Heart right ventricle (tissue), 16 donors: Measurements from ENCODE around the gene POU6F2. TPM values are rescaled to one million over a fixed set of nuclear protein-coding genes. Genes with fewer than 3 reads are reported as not detected.

Source experiments
- ATAC-seq, 8 donors: fragments of 200-7000 bp; cut with Tn5 transposase; one replicate each; pipeline ENCODE4 v1.9.1; 2020; ENCODE audit warnings: mild to moderate bottlenecking in 8 of 8, moderate library complexity in 8 of 8, moderate number of reproducible peaks in 1 of 8
- DNase-seq, 2 donors: peaks; one replicate each; pipeline ENCODE4 v3.0.0-alpha.2; 2020
- H3K27ac ChIP-seq, 10 donors: fragments of 200-600 bp; sonication (generic) in 2 of 10; one replicate each; pipeline versions ENCODE4 v1.5.0 to v1.8.0; 2020 to 2022; ENCODE audit warnings: mild to moderate bottlenecking in 3 of 10
- H3K27me3 ChIP-seq, 7 donors: fragments of 200-600 bp; one replicate each; pipeline ENCODE4 v1.8.0; 2021 to 2022; ENCODE audit warnings: mild to moderate bottlenecking in 2 of 7
- H3K36me3 ChIP-seq, 9 donors: fragments of 200-600 bp; sonication (generic) in 1 of 9; one replicate each; pipeline versions ENCODE4 v1.5.0 to v1.8.0; 2020 to 2022; ENCODE audit warnings: mild to moderate bottlenecking in 2 of 9
- H3K4me1 ChIP-seq, 9 donors: fragments of 200-600 bp; sonication (generic) in 1 of 9; one replicate each; pipeline versions ENCODE4 v1.5.0 to v1.8.0; 2020 to 2022; ENCODE audit warnings: mild to moderate bottlenecking in 4 of 9
- H3K4me3 ChIP-seq, 10 donors: fragments of 200-600 bp; sonication (generic) in 2 of 10; one replicate each; pipeline versions ENCODE4 v1.5.0 to v1.8.0; 2020 to 2022; ENCODE audit warnings: mild to moderate bottlenecking in 7 of 10, moderate library complexity in 2 of 10
- H3K9me3 ChIP-seq, 11 donors: fragments of 200-600 bp in 10 of 11; sonication (generic) in 2 of 11; one replicate each; pipeline versions ENCODE4 v1.5.0 to v1.8.0; 2013 to 2022; ENCODE audit warnings: mild to moderate bottlenecking in 2 of 11, control low read depth in 1 of 11, moderate library complexity in 1 of 11
- CTCF ChIP-seq, 9 donors: fragments of 200-600 bp; sonication (generic) in 2 of 9; IDR thresholded peaks; one replicate each; pipeline versions ENCODE4 v1.5.0 to v1.8.0; 2021 to 2022; ENCODE audit warnings: antibody characterized with exemption in 9 of 9, mild to moderate bottlenecking in 5 of 9, moderate library complexity in 1 of 9
- WGBS, 2 donors: extraction: QIAGEN DNeasy Blood & Tissue Kit; methylation state at CpG; one replicate each; pipeline ENCODE4 v1.1.7; 2013; ENCODE audit warnings: inconsistent platforms in 1 of 2; 5-methylcytosine and 5-hydroxymethylcytosine counted together
- intact Hi-C, 10 donors: fragments of 100-400 bp; cut with DNase I; formaldehyde crosslinking; loops; one replicate each; pipeline versions ENCODE4 v1.11.1 to v1.14.2; 2022
- polyA plus RNA-seq, 2 donors: library from polyadenylated mRNA; stranded (reverse); fragments of 200-250 nt; gene quantifications; one replicate each; pipeline ENCODE4 v1.2.3, GENCODE V29; 2013
- total RNA-seq, 10 donors: library from RNA; stranded (reverse); fragmentation: NEBNext Ultra II Directional in 3 of 10; extraction: Animal tissue kit (Norgen Biotek cat#: 25700) in 3 of 10; gene quantifications; one replicate each; pipeline versions ENCODE4 v1.2.1 to v1.2.4, GENCODE V29; 2021 to 2023
- donor health status: Arrhythmogenic right ventricular cardiomyopathy.
- donor health status: ischemic (EF 13 %, LVEDD 7.1; RV severe dilation, severe dysfunction).
- donor health status: healthy with polysubstance abuse.
- donor health status: DM: no; HTN: yes; CAD: no.
- donor health status: DM: no; HTN: no; CAD: no.
- donor health status: ischemic (EF 25% LVEDD 6.9; RV normal size, moderate dysfunction).
- donor health status: ischemic (EF 25% LVEDD 5.7; RV mildly dilated, moderate dysfunction).
- donor health status: healthy.
- donor health status: DM: yes; HTN: yes; CAD: no.
- donor health status: Ischemic cardiomyopathy.
- donor health status: ischemic (EF 35%, LVEDD 5.7; RV mildly dilated, moderate dysfunction).
- donor health status: nonischemic (EF 11% LVEDD 7.7; RV severe dilation, severe dysfunction).
- donor health status: DM: yes; HTN: yes; CAD: no.
- donor health status: PGD.
- donor health status: ischemic (EF 29% LVEDD 5.4; RV normal size, mild dysfunction).
- donor health status: nonischemic (EF 23%, LVEDD 6.1; RV moderate dilation, normal function).

The POU6F2 gene
- total and polyA plus RNA-seq, 12 donors, result under 0.01 to 0.83 (median 0.34) TPM

- H3K27me3 ChIP-seq, result peaks cover 0 to 9% (median 0%) of the 10 kb centered on the region in 7 donors
- 93 to 98% methylated on average over 1 of the region's 1 CpG for WGBS, 2 donors
- H3K9me3 ChIP-seq, result no peaks in the 10 kb centered on the region
- no peaks in the 10 kb centered on the region for H3K4me1 ChIP-seq
- TF ChIP-seq CTCF (IDR thresholded peaks at IDR 0.05), result no peak
- H3K27ac ChIP-seq, result no peak overlapping the region
- intact Hi-C loops, result no loop called here
- DNase-seq (no peak), ATAC-seq (no peak)
- no peaks in the 10 kb centered on the region for H3K36me3 ChIP-seq
- H3K4me3 ChIP-seq, result no peak overlapping the region
Observed at GRCh38 chr7:39404907-39405306, 427.2 kb downstream of the POU6F2 start.

- no peaks in the 10 kb centered on the region for H3K9me3 ChIP-seq
- no peak for TF ChIP-seq CTCF (IDR thresholded peaks at IDR 0.05)
- peaks cover 0 to 13% (median 0%) of the 10 kb centered on the region in 7 donors for H3K27me3 ChIP-seq
- intact Hi-C loops, result no loop called here
- H3K27ac ChIP-seq, result no peak overlapping the region
- 84 to 89% methylated on average over 3 of the region's 3 CpGs for WGBS, 2 donors
- ATAC-seq, result no peak
- H3K36me3 ChIP-seq, result no peaks in the 10 kb centered on the region
- no peak overlapping the region for H3K4me3 ChIP-seq
- H3K4me1 ChIP-seq, result no peaks in the 10 kb centered on the region
- DNase-seq, result no peak
Observed at GRCh38 chr7:39405581-39405980, 427.9 kb downstream of the POU6F2 start.

GRCh38 chr7:39406467-39406866, 428.8 kb downstream of the POU6F2 start:
- Histone ChIP-seq H3K27ac (no peak overlapping the region), H3K36me3 (no peaks in the 10 kb centered on the region), H3K4me1 (no peaks in the 10 kb centered on the region), H3K4me3 (no peak overlapping the region), H3K27me3 (peaks cover 0 to 13% (median 0%) of the 10 kb centered on the region in 7 donors), H3K9me3 (no peaks in the 10 kb centered on the region)
- 81 to 92% methylated on average over 10 of the region's 10 CpGs for WGBS, 2 donors
- DNase-seq (no peak), ATAC-seq (no peak)
- intact Hi-C loops, result no loop called here
- TF ChIP-seq CTCF (IDR thresholded peaks at IDR 0.05), result no peak

- Histone ChIP-seq H3K9me3 (no peaks in the 10 kb centered on the region), H3K4me1 (no peaks in the 10 kb centered on the region), H3K36me3 (no peaks in the 10 kb centered on the region), H3K27ac (no peak overlapping the region), H3K4me3 (no peak overlapping the region), H3K27me3 (peaks cover 0 to 13% (median 0%) of the 10 kb centered on the region in 7 donors)
- TF ChIP-seq CTCF (IDR thresholded peaks at IDR 0.05), result no peak
- no peak for ATAC-seq
- intact Hi-C loops, result no loop called here
- no peak for DNase-seq
- 55 to 62% methylated on average over 4 of the region's 4 CpGs for WGBS, 2 donors
Observed at GRCh38 chr7:39407137-39407536, 429.4 kb downstream of the POU6F2 start.
